NCI-H2029 (cell line): ENCODE results near the gene BPGM.

ENCODE experiments used
- DNase-seq: peaks from one replicate; lab custom pipeline; 2025; lab: John Stamatoyannopoulos, UW

BPGM gene

GRCh38 chr7:134720091-134720935 lies 73.7 kb downstream of the BPGM start:
- DNase-seq = no peak

GRCh38 chr7:134721171-134721570 lies 74.5 kb downstream of the BPGM start:
- no peak for DNase-seq

- DNase-seq = no peak
Observed at GRCh38 chr7:134722786-134723322, 76.2 kb downstream of the BPGM start.

- no peak for DNase-seq
Observed at GRCh38 chr7:134723892-134724291, 77.2 kb downstream of the BPGM start.

- DNase-seq = no peak
Observed at GRCh38 chr7:134724606-134725005, 78.0 kb downstream of the BPGM start.

GRCh38 chr7:134726581-134726980 lies 79.9 kb downstream of the BPGM start:
- no peak for DNase-seq

- no peak for DNase-seq
Observed at GRCh38 chr7:134727711-134728110, 81.1 kb downstream of the BPGM start.
